ENCODE data around the gene INPP5A.
"Not testable (repeated sequence)": the region's sequence is repeated elsewhere in the genome, so short reads cannot be mapped to it uniquely, and the experiment has no call there.

INPP5A gene

DNA sequence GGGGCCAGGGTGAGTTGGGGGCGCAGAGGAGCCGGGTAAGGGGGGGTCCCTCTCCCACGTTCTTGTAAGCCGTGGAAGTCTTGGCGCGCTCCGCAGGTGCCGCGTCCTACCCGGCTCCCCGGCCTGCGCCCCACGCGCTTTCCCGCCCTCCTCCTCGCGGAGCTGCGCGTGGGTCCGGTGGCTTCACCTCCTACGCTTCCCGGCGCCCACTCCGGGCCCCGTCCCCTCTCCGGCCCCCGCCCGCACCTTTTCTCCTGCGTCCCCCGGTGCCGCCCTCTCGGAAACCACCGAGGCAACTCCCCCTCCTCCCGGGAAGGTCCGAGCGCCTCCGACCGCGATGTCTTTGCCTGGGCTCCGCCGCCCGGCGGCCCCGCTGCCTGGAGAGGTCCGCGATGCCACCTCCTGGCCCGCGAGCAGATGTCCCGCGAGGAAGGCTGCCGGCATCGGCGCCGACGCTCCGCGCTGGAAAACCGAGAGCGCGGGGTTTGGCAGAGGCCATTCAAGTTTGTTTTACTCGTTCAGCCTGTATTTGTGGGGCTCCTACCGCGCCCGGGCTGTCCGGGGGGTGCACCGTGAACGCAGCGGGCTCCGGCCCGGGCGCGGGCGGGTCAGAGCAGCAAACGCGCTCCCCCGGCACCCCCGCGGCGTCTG lies 250.7 kb downstream of the INPP5A start:
- Mint-ChIP-seq H3K27me3 (peaks cover 72% of the 10 kb centered on the region), H3K36me3 (ENCODE audit: low read depth) (peaks cover 2% of the 10 kb centered on the region), H3K4me1 (ENCODE audit: low read depth) (no peaks in the 10 kb centered on the region), H3K9me3 (no peaks in the 10 kb centered on the region), H3K4me3 (no peak overlapping the region), H3K27ac (no peak overlapping the region)
- intact Hi-C loops (cut with micrococcal nuclease): no loop called here

DNA sequence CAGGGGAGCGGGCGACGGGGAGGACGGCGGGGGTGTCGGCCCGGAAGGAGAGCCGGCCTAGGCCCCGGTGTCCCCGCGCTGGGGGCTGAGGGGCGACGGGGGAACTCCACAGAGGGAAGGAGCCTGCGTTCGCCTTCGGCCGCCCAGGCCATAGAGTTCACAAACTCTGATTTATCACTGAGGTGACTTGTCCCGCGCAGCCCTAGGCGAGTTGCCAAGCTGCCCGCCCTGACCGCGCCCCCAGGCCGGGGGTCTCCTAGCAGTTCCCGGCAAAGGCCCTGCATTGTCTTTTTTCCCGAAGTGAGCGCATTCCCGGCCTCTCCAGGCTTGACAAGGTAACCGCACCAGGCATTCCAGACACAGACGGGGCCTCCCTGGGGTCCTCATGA lies 251.2 kb downstream of the INPP5A start:
- H3K27me3 Mint-ChIP-seq: peaks cover 67% of the 10 kb centered on the region
- no peaks in the 10 kb centered on the region for H3K9me3 Mint-ChIP-seq
- no peak overlapping the region for H3K27ac Mint-ChIP-seq
- intact Hi-C loops (cut with micrococcal nuclease): no loop called here
- no peaks in the 10 kb centered on the region for H3K4me1 Mint-ChIP-seq (ENCODE audit: low read depth)
- no peaks in the 10 kb centered on the region for H3K36me3 Mint-ChIP-seq (ENCODE audit: low read depth)
- no peak overlapping the region for H3K4me3 Mint-ChIP-seq

DNA sequence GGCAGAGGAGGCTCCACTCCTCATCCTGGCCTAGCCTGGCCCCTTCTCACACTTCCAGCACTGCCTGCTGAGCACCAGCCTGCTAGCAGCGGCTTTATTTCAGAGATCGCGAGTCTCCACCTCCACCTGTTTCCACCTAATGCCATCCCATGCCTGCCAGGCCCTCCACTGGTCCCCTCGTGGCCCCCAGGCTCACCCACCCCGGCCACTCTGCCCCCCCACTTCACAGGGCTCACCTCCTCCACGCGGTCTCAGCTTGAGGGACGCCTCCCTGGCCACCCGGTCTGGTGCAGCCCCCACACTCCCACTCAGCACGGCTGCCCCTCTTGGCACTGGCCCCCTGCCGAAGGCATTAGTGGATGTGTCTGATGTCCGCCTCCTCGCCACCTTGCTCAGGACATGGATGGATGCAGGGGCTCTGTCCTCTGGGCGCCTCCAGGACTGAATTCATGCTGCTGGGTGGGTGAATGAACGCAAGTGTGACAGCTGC lies 252.1 kb downstream of the INPP5A start:
- Mint-ChIP-seq H3K27ac (no peak overlapping the region), H3K4me1 (ENCODE audit: low read depth) (no peaks in the 10 kb centered on the region), H3K9me3 (no peaks in the 10 kb centered on the region), H3K4me3 (no peak overlapping the region), H3K27me3 (peaks cover 58% of the 10 kb centered on the region), H3K36me3 (ENCODE audit: low read depth) (no peaks in the 10 kb centered on the region)
- intact Hi-C loops (cut with micrococcal nuclease): no loop called here

DNA sequence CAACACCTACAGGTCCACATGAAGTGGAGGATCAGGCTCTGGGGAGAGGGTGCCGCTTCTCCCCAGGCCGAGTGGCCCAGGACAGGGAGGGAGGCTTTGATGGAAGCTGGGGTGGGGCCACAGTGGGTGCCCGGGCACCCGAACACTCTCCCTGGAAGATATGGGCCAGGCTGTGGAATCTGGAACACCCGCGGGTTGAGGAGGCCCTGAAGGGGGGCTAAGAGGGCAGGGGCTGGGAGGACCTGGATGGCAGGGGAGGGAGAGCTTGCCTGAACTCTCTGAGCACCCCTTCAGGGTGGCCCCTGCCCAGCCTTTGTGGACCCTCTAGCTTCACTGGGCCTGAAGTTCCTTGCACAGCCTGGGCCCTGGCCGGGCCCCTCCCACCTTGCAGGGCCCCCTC lies 252.9 kb downstream of the INPP5A start:
- peaks cover 53% of the 10 kb centered on the region for H3K27me3 Mint-ChIP-seq
- H3K27ac Mint-ChIP-seq: no peak overlapping the region
- intact Hi-C loops (cut with micrococcal nuclease): no loop called here
- H3K4me1 Mint-ChIP-seq (ENCODE audit: low read depth): no peaks in the 10 kb centered on the region
- H3K36me3 Mint-ChIP-seq (ENCODE audit: low read depth): no peaks in the 10 kb centered on the region
- no peaks in the 10 kb centered on the region for H3K9me3 Mint-ChIP-seq
- H3K4me3 Mint-ChIP-seq: no peak overlapping the region

DNA sequence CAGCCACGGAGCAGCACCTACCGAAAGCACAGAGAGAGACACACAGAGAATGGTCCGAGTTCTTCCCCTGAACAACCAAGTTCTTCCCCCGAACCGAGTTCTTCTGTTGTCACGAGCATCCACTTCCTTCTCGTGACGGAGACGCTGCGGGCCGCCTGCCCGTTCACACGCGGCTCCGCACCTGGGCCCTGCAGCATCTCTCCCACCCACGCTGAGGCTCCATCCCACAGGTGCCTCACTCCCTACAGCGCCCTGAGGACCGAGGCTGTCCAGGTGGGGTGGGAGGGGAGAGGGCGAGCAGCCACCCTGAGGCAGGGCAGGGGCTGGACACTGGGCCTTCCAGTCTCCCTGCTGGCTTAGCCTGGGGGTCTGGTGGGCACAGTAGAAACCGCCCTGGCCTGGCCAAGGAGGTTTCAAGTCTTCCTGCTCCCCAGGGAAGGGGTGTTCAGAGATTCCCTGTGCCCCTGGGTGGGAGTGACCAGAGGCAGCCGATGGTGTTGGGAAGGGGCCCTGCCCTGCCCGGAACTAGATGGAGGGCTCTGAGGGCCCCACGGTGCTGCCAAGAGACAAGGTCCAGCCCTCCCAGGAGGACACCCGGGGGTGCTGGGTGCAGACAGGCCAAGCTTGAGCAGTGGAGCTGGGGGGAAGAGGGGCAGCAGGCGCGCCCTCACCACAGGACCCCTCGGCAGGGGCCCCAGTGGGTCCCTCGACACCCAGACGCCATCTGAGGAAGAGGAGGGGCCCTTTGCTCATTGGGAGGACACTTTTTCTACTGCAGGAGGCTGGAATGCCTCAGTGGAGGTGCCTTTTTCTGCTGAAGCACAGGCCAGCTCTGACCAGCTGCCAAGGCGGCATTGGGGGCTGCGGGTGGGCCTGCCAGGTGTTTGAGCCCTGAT lies 253.6 kb downstream of the INPP5A start:
- no peaks in the 10 kb centered on the region for H3K36me3 Mint-ChIP-seq (ENCODE audit: low read depth)
- intact Hi-C loops (cut with micrococcal nuclease): no loop called here

DNA sequence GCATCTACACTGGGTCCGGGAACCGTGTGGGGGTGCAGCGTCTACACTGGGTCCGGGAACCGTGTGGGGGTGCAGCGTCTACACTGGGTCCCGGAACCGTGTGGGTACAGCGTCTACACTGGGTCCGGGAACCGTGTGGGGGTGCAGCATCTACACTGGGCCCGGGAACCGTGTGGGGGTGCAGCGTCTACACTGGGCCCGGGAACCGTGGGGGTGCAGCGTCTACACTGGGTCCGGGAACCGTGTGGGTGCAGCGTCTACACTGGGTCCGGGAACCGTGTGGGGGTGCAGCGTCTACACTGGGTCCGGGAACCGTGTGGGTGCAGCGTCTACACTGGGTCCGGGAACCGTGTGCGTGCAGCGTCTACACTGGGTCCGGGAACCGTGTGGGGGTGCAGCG lies 254.5 kb downstream of the INPP5A start:
- intact Hi-C loops (cut with micrococcal nuclease); H3K27ac Mint-ChIP-seq; H3K36me3 Mint-ChIP-seq (ENCODE audit: low read depth); H3K4me1 Mint-ChIP-seq (ENCODE audit: low read depth); H3K4me3 Mint-ChIP-seq; H3K9me3 Mint-ChIP-seq: not testable (repeated sequence)
- H3K27me3 Mint-ChIP-seq: peaks cover 43% of the 10 kb centered on the region

More for the DNA sequence above, 253.6 kb downstream of the INPP5A start:
- Mint-ChIP-seq H3K27me3 (peaks cover 50% of the 10 kb centered on the region), H3K9me3 (no peaks in the 10 kb centered on the region), H3K4me3 (no peak overlapping the region), H3K27ac (no peak overlapping the region), H3K4me1 (ENCODE audit: low read depth) (no peaks in the 10 kb centered on the region)

DNA sequence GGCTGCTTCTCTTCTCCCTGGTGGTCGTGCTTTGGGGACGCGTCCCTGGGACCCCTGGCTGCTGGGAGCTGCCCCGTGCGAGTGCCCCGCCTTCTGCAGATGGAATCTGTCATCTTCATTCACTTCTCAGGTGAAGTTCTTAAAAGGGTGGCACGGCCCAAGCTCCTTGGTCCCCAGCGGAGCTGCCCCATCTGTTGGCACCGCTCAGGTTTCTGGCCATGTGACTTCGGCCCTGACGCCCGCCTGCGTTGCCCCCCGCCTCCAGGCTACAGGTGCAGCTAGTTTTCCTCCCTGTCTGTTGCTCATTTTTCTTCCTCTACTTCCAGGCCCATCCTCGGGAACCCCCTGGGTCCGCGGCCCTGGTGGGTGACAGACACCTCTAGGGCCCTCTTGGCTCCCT lies 255.2 kb downstream of the INPP5A start:
- Mint-ChIP-seq H3K4me1 (ENCODE audit: low read depth) (no peaks in the 10 kb centered on the region), H3K4me3 (no peak overlapping the region), H3K9me3 (no peaks in the 10 kb centered on the region), H3K27ac (no peak overlapping the region), H3K27me3 (peaks cover 40% of the 10 kb centered on the region), H3K36me3 (ENCODE audit: low read depth) (no peaks in the 10 kb centered on the region)
- intact Hi-C loops (cut with micrococcal nuclease): no loop called here

DNA sequence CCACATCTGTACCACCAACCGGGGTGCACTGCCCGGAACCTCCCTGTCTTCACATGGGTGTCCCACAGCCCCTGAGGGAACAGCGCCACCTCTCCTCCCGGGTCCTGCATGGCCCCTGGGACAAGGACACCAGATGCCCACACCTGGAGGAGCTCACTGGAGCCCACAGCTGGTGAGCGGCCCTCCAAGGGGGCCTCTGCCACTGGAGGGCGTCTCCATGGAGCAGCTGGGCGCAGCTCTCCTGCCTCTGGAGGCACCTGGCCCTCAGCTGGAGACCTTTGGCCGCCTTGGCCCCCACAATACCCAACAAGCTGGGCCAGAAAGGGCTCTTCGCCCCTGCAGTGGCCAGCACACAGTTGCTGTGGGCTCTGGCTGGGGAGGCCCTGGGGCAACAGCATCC lies 255.6 kb downstream of the INPP5A start:
- Mint-ChIP-seq H3K27ac (no peak overlapping the region), H3K36me3 (ENCODE audit: low read depth) (no peaks in the 10 kb centered on the region), H3K27me3 (peaks cover 35% of the 10 kb centered on the region), H3K4me1 (ENCODE audit: low read depth) (no peaks in the 10 kb centered on the region), H3K9me3 (no peaks in the 10 kb centered on the region), H3K4me3 (no peak overlapping the region)
- intact Hi-C loops (cut with micrococcal nuclease): no loop called here

DNA sequence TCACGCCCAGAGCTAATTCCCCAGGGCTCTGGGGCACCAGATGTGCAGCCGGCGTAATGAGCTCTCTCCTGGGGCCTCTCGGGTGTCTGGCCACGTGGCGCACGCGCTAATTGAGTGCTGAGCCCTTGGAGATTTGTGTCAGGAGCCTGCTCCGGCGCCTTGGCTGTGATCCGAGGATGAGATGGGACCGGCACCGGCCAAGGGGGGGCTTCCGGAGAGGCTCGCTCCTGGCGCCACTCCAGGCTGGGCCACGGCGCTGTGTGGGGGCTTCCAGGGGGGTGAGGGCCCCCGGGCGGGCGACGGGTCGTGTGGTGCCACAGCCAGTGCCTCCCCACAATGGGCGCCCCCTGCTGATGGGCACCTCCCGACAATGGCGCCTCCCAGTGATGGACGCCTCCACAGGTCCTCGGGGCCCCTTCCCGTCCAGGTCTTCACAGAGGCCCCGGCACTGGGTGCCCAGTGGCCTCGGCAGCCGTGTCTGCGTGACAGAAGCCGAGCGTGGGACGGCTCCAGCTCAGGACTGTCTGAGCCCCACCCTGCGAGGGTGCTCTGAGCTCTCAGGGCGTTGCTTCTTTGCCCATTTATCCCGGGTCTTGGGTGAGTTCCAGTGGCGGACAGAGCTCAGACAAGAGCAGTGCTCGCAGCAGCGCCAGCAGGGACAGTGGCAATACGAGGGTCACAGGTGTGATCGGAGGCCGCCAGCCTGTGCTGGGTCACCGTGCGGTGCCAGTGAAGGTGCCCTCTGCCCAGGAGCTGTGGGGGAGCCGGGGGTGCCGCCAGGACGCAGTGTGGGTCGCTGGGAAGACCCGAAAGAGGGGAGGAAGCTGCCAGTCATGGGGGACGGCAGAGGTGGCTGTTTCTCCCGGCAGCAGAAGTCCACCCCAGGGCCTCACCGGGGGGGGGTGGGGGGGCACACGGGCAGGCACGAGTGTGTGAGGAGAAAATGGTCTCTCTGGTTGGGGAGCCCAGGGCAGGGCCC lies 256.6 kb downstream of the INPP5A start:
- intact Hi-C loops (cut with micrococcal nuclease): no loop called here
- Mint-ChIP-seq H3K4me1 (ENCODE audit: low read depth) (no peaks in the 10 kb centered on the region), H3K9me3 (no peaks in the 10 kb centered on the region)

DNA sequence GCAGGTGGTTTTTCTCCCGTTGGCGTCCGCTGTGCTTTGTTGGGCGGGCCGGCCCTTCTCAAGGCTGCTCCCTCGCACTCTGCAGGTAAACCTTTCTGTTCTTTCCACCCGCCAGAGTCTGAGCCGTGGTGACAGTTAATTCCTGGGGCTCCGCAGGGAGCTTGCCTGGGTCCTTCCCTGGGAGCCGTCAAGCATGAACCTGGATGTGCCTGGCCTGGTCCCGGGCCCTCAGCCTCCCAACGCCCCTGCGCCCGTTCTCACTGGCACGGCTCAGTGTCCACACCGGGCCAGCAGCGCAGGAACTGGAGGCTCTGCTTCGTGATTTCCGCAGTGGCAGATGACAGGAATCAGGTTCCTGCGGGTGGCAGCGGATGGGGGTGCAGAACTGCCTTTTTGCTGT lies 259.3 kb downstream of the INPP5A start:
- peaks cover 2% of the 10 kb centered on the region for H3K27me3 Mint-ChIP-seq
- H3K4me1 Mint-ChIP-seq (ENCODE audit: low read depth): no peaks in the 10 kb centered on the region
- no peak overlapping the region for H3K27ac Mint-ChIP-seq
- no peaks in the 10 kb centered on the region for H3K9me3 Mint-ChIP-seq
- intact Hi-C loops (cut with micrococcal nuclease): no loop called here
- H3K4me3 Mint-ChIP-seq: no peak overlapping the region
- H3K36me3 Mint-ChIP-seq (ENCODE audit: low read depth): no peaks in the 10 kb centered on the region

More for the DNA sequence above, 256.6 kb downstream of the INPP5A start:
- no peak overlapping the region for H3K4me3 Mint-ChIP-seq
- no peaks in the 10 kb centered on the region for H3K36me3 Mint-ChIP-seq (ENCODE audit: low read depth)
- peaks cover 26% of the 10 kb centered on the region for H3K27me3 Mint-ChIP-seq
- H3K27ac Mint-ChIP-seq: no peak overlapping the region

DNA sequence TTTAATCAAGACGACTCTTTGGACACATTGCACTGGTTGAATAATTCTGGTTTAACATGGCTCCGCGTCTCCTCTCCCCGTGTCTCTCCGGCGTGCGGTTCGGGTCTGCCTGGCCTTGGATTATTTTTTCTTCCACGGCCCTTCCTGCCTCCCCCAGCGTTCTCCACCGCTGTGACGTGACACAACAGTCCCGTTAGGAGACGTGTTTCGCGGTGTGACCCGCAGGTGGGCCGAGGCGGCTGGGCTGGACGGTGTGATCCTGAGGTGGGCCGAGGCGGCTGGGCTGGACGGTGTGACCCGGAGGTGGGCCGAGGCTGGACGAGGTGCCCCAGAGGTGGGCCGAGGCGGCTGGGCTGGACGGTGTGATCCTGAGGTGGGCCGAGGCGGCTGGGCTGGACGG lies 260.4 kb downstream of the INPP5A start:
- H3K9me3 Mint-ChIP-seq; H3K4me3 Mint-ChIP-seq; H3K4me1 Mint-ChIP-seq (ENCODE audit: low read depth); intact Hi-C loops (cut with micrococcal nuclease); H3K27ac Mint-ChIP-seq; H3K27me3 Mint-ChIP-seq; H3K36me3 Mint-ChIP-seq (ENCODE audit: low read depth): not testable (repeated sequence)

DNA sequence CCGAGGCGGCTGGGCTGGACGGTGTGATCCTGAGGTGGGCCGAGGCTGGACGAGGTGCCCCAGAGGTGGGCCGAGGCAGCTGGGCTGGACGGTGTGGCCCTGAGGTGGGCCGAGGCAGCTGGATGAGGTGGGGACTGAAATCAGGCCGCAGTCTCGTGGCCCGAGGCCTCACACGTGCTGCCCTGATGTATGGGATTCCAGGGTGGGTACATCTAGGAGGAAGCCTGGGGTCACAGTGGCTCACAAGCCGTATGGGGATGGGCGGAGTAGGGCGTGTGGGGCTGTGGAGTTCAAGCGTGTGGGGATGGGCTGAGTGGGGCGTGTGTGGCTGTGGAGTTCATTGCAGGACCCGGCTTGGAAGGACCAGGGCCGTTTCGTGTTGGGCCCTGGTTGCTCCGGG lies 260.8 kb downstream of the INPP5A start:
- intact Hi-C loops (cut with micrococcal nuclease): no loop called here
- peaks cover 2% of the 10 kb centered on the region for H3K27me3 Mint-ChIP-seq
- no peak overlapping the region for H3K27ac Mint-ChIP-seq
- no peaks in the 10 kb centered on the region for H3K36me3 Mint-ChIP-seq (ENCODE audit: low read depth)
- H3K4me1 Mint-ChIP-seq (ENCODE audit: low read depth): no peaks in the 10 kb centered on the region
- H3K9me3 Mint-ChIP-seq: no peaks in the 10 kb centered on the region
- H3K4me3 Mint-ChIP-seq: no peak overlapping the region

DNA sequence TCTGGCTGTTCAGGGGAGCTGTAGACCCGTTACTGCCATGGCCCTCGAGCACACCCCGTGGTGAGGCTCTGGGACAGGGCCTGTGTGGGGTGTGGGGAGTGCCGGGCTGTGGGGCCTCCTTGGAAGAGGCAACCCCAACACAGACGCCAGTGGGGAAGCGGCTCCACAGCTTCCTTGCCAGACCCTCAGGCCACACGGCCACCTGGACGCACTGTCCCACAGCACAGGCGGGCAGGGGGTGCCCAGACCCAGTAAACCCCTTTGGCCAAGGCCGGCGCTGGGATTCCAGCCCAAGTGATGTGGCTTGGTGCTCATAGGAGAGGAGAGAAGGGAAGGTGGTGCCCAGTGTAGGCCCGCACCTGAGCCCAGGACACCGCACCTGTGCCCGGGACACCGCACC lies 261.3 kb downstream of the INPP5A start:
- no peaks in the 10 kb centered on the region for H3K9me3 Mint-ChIP-seq
- intact Hi-C loops (cut with micrococcal nuclease): no loop called here

DNA sequence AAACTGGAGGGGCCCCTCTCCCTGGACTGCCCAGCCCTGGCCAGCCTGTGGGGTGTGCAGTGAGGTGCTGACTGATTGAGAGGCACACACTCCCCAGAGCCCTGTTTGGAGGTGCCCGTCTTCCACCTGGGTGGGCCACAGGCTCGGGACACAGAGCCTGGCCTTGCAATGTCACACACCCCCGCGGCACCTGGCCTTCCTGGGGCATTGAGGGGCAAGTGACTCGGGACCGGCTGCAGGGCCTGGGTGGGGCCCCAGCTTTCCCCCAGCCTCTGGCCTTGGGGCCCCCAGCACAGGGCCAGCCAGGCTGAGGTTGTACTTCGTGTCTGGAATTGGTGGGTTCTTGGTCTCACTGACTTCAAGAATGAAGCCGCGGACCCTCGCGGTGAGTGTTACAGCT lies 262.3 kb downstream of the INPP5A start:
- Mint-ChIP-seq H3K4me3 (no peak overlapping the region), H3K4me1 (ENCODE audit: low read depth) (no peaks in the 10 kb centered on the region), H3K9me3 (no peaks in the 10 kb centered on the region), H3K27ac (no peak overlapping the region), H3K36me3 (ENCODE audit: low read depth) (no peaks in the 10 kb centered on the region), H3K27me3 (peaks cover 2% of the 10 kb centered on the region)
- intact Hi-C loops (cut with micrococcal nuclease): no loop called here

More for the DNA sequence above, 261.3 kb downstream of the INPP5A start:
- Mint-ChIP-seq H3K4me1 (ENCODE audit: low read depth) (no peaks in the 10 kb centered on the region), H3K36me3 (ENCODE audit: low read depth) (no peaks in the 10 kb centered on the region), H3K27ac (no peak overlapping the region), H3K4me3 (no peak overlapping the region), H3K27me3 (peaks cover 2% of the 10 kb centered on the region)
